ENCODE data around the gene CIRBP.

CIRBP gene

DNA sequence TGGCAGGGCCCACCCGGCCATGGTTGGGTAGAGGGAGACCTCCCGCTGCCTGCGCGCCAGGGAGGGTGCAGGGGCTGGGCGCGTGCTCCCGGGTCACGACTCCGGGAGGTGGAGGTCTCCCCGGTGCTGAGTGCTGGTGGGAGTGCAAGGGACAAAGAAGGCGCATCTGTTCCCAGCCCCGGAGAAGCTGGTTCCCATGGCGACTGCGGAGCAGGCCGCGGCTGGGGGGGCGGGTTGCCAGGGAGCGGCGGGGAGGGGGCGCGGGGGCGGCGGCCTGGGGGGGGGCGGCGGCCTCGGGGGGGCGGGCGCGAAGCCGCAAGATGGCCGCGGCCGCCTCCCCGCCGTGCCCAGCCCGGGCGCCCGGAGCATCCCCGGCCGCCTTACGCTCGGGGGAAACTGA is 32.6 kb upstream of the CIRBP start:
- H3K27me3 Mint-ChIP-seq: peaks cover 8% of the 10 kb centered on the region
- no peaks in the 10 kb centered on the region for H3K36me3 Mint-ChIP-seq (ENCODE audit: low read depth)
- no peak overlapping the region for H3K27ac Mint-ChIP-seq
- no peak overlapping the region for H3K4me3 Mint-ChIP-seq
- peaks cover 18% of the 10 kb centered on the region for H3K4me1 Mint-ChIP-seq (ENCODE audit: low read depth)
- H3K9me3 Mint-ChIP-seq: no peaks in the 10 kb centered on the region

- Mint-ChIP-seq H3K27me3 (peaks cover 8% of the 10 kb centered on the region), H3K4me1 (ENCODE audit: low read depth) (peaks cover 18% of the 10 kb centered on the region), H3K27ac (no peak overlapping the region), H3K9me3 (no peaks in the 10 kb centered on the region), H3K4me3 (peak overlapping the region; percentile 30), H3K36me3 (ENCODE audit: low read depth) (no peaks in the 10 kb centered on the region)
Observed at GRCh38 chr19:1237027-1237659, 32.0 kb upstream of the CIRBP start.

GRCh38 chr19:1237754-1238368 is 31.3 kb upstream of the CIRBP start, which contains the start of gene CBARP:
TSS of gene CBARP (minus strand) at chr19:1238005. CDS start at chr19:1236100, 1,905 bp downstream.
- H3K36me3 Mint-ChIP-seq (ENCODE audit: low read depth): no peaks in the 10 kb centered on the region
- H3K9me3 Mint-ChIP-seq: no peaks in the 10 kb centered on the region
- peak within 1 kb of the TSS; percentile 74 for H3K4me3 Mint-ChIP-seq
- H3K4me1 Mint-ChIP-seq (ENCODE audit: low read depth): peaks cover 25% of the 10 kb centered on the region
- peaks cover 8% of the 10 kb centered on the region for H3K27me3 Mint-ChIP-seq
- H3K27ac Mint-ChIP-seq: peak within 1 kb of the TSS; percentile 55

GRCh38 chr19:1238369-1239303 is 30.5 kb upstream of the CIRBP start:
- H3K36me3 Mint-ChIP-seq (ENCODE audit: low read depth): no peaks in the 10 kb centered on the region
- H3K4me3 Mint-ChIP-seq: peak overlapping the region; percentile 74
- H3K27ac Mint-ChIP-seq: peak overlapping the region; percentile 55
- H3K9me3 Mint-ChIP-seq: no peaks in the 10 kb centered on the region
- peaks cover 33% of the 10 kb centered on the region for H3K4me1 Mint-ChIP-seq (ENCODE audit: low read depth)
- H3K27me3 Mint-ChIP-seq: peaks cover 8% of the 10 kb centered on the region

- H3K27me3 Mint-ChIP-seq: peaks cover 8% of the 10 kb centered on the region
- no peak overlapping the region for H3K27ac Mint-ChIP-seq
- H3K4me3 Mint-ChIP-seq: peak overlapping the region; percentile 74
- no peaks in the 10 kb centered on the region for H3K36me3 Mint-ChIP-seq (ENCODE audit: low read depth)
- H3K9me3 Mint-ChIP-seq: no peaks in the 10 kb centered on the region
- peaks cover 36% of the 10 kb centered on the region for H3K4me1 Mint-ChIP-seq (ENCODE audit: low read depth)
Observed at GRCh38 chr19:1239420-1239795, 29.7 kb upstream of the CIRBP start.

DNA sequence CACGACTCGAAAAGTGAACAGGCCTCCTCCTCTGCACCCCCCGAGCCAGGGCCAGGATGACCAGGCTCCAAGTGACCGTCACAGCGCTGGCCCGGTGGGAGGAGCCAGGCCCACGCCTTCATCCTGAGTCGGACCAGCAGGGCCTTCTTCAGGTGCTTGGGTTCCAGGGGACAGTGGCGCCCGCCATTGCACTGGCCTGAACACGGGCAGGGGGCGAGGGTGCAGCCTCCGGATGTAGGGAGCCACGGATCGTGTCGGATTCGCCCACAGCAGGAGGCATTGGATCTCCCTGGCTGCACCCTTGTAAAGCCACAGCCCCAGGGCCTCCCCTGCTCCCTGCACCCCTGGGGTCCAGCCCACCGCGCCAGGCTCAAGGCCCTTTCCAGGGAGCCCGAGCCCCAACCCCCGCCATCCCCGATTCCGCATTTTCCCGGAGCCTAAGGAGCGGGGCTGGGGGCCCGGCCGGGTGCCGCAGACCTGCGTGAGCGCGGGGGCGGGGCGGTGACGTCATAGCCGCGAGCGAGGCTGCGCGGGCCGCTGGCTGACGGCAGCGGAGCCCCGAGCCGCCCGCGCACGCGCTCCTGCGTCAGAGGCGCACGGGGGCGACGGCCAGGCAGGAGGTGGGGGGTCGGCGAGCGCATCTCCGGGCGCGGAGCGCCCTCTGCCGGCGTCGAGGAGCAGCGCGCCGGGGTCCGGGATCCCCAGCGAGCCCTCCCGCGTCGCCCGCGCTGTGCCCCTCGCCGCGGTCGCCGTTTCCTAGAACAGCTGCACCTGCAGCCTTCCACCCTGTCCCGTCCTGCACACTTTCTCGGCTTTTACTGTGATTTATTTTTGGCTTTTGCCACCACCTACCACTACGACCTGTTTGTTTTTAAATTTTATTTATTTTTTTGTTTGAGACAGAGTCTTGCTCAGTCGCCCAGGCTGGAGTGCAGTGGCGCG is 29.1 kb upstream of the CIRBP start:
- Mint-ChIP-seq H3K4me1 (ENCODE audit: low read depth) (peaks cover 40% of the 10 kb centered on the region), H3K27ac (no peak overlapping the region), H3K36me3 (ENCODE audit: low read depth) (no peaks in the 10 kb centered on the region), H3K27me3 (peaks cover 8% of the 10 kb centered on the region), H3K4me3 (peak overlapping the region; percentile 37), H3K9me3 (no peaks in the 10 kb centered on the region)

DNA sequence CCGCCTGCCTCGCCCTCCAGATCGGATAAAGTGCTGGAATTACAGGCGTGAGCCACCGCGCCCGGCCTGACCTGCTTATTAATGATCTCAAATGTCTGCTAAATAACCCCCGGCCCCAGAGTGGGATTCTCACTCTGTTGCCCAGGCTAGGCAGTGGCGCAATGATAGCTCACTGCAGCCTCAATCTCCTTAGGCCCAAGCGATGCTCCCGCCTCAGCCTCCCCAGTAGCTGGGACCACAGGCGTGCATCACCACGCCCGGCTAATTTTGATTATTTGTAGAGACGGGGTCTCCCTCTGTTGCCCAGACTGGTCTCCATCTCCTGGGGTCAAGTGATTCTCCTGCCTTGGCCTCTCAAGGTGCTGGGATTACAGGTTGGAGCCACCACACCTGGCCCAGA is 28.2 kb upstream of the CIRBP start:
- Mint-ChIP-seq H3K27me3 (peaks cover 8% of the 10 kb centered on the region), H3K36me3 (ENCODE audit: low read depth) (no peaks in the 10 kb centered on the region), H3K4me3 (peak overlapping the region; percentile 83), H3K27ac (peak overlapping the region; percentile 21), H3K9me3 (no peaks in the 10 kb centered on the region), H3K4me1 (ENCODE audit: low read depth) (peaks cover 40% of the 10 kb centered on the region)

DNA sequence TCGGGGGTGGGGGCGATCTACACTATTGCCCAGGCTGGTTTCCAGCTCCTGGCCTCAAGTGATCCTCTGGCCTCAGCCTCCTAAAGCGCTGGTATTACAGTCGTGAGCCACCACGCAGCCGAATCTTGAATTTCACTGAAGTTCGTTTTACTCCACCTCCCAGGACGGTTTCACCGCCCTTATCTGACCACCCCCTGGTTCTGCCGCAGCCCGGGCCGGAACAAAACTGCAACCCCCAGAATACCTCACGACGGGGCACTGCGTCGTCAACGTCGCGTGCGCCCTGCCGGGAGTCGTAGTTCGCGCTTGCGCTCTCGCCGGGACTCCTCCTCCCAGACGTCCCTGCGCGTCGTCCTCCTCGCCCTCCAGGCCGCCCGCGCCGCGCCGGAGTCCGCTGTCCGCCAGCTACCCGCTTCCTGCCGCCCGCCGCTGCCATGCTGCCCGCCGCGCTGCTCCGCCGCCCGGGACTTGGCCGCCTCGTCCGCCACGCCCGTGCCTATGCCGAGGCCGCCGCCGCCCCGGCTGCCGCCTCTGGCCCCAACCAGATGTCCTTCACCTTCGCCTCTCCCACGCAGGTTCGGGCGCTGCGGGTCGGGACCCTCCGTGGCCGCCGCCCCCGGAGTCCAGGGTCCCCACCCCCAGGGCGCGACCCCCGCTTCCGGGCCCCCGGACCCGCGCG is 27.6 kb upstream of the CIRBP start, which contains the start of gene ATP5F1D:
ATP5F1D (plus strand) TSS at position 335 of the 679 bp plus-strand sequence; CDS start at position 435, 100 bp downstream.
- Mint-ChIP-seq H3K27me3 (peaks cover 8% of the 10 kb centered on the region), H3K36me3 (ENCODE audit: low read depth) (no peaks in the 10 kb centered on the region), H3K27ac (peak within 1 kb of the TSS; percentile 92), H3K9me3 (no peaks in the 10 kb centered on the region), H3K4me1 (ENCODE audit: low read depth) (peaks cover 40% of the 10 kb centered on the region), H3K4me3 (peak within 1 kb of the TSS; percentile 88)

GRCh38 chr19:1243768-1244692 is 25.1 kb upstream of the CIRBP start:
- H3K36me3 Mint-ChIP-seq (ENCODE audit: low read depth): no peaks in the 10 kb centered on the region
- peak overlapping the region; percentile 63 for H3K27ac Mint-ChIP-seq

GRCh38 chr19:1244693-1245451 is 24.3 kb upstream of the CIRBP start:
- Mint-ChIP-seq H3K36me3 (ENCODE audit: low read depth) (no peaks in the 10 kb centered on the region), H3K4me1 (ENCODE audit: low read depth) (peaks cover 32% of the 10 kb centered on the region), H3K27me3 (no peaks in the 10 kb centered on the region), H3K9me3 (no peaks in the 10 kb centered on the region), H3K4me3 (peak overlapping the region; percentile 55), H3K27ac (peak overlapping the region; percentile 63)

More at GRCh38 chr19:1243768-1244692, 25.1 kb upstream of the CIRBP start:
- Mint-ChIP-seq H3K27me3 (no peaks in the 10 kb centered on the region), H3K4me3 (peak overlapping the region; percentile 88), H3K4me1 (ENCODE audit: low read depth) (peaks cover 32% of the 10 kb centered on the region), H3K9me3 (no peaks in the 10 kb centered on the region)

- Mint-ChIP-seq H3K4me1 (ENCODE audit: low read depth) (peaks cover 31% of the 10 kb centered on the region), H3K36me3 (ENCODE audit: low read depth) (no peaks in the 10 kb centered on the region), H3K27ac (no peak overlapping the region), H3K4me3 (no peak overlapping the region), H3K27me3 (no peaks in the 10 kb centered on the region), H3K9me3 (no peaks in the 10 kb centered on the region)
Observed at GRCh38 chr19:1245494-1246264, 23.5 kb upstream of the CIRBP start.

Data from stimulated activated naive CD8-positive, alpha-beta T cell treated with anti-CD3 and anti-CD28 coated beads, Interleukin-15, Interleukin-2, amounts not matched to agents 100 ng/mL and 50 ng/mL, for 24 hours (primary cell).